Measurements from ENCODE around the gene LCE4A. TPM values are rescaled to one million over a fixed set of nuclear protein-coding genes. Genes with fewer than 3 reads are reported as not detected.

Gene LCE4A
- total and polyA plus RNA-seq, 8 donors: not detected

DNA sequence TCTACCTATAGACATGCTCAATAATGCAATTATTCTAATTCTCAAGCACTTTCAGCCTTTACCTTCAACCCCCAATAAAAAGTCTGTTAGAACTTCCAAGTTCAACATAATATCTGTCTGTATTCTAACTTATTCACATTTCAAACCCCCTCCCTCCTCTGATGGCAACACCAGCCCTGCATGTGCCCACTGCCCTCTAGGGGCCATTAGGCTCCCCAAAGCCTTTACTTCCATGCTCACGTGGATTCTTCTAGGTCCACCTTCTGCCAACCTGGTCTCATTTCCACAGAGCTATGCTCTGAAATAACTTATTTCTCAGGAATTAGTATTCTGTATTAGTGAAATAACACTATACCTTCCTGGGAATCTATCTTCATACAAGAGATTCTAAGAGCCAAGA is 27.7 kb downstream of the LCE4A start:
- ATAC-seq (no peak), DNase-seq (no peak)
- no peak overlapping the region for H3K4me3 ChIP-seq
- H3K4me1 ChIP-seq: no peaks in the 10 kb centered on the region
- no peak overlapping the region for H3K27ac ChIP-seq
- H3K36me3 ChIP-seq: no peaks in the 10 kb centered on the region
- intact Hi-C loops (cut with DNase I): no loop called here
- no peak for TF ChIP-seq CTCF (IDR thresholded peaks at IDR 0.05)
- H3K27me3 ChIP-seq: peaks cover 0 to 6% of the 10 kb centered on the region in 2 donors
- no peaks in the 10 kb centered on the region for H3K9me3 ChIP-seq

GRCh38 chr1:152737997-152738396 is 30.0 kb downstream of the LCE4A start:
- TF ChIP-seq CTCF (IDR thresholded peaks at IDR 0.05): no peak
- no peaks in the 10 kb centered on the region for H3K36me3 ChIP-seq
- H3K9me3 ChIP-seq: no peaks in the 10 kb centered on the region
- no peak for DNase-seq
- no peak for ATAC-seq
- peaks cover 0 to 6% of the 10 kb centered on the region in 2 donors for H3K27me3 ChIP-seq
- H3K27ac ChIP-seq: no peak overlapping the region
- intact Hi-C loops (cut with DNase I): no loop called here
- no peaks in the 10 kb centered on the region for H3K4me1 ChIP-seq
- no peak overlapping the region for H3K4me3 ChIP-seq

GRCh38 chr1:152739841-152740240 is 31.9 kb downstream of the LCE4A start:
- H3K4me1 ChIP-seq: no peaks in the 10 kb centered on the region
- H3K36me3 ChIP-seq: no peaks in the 10 kb centered on the region
- peaks cover 0 to 6% of the 10 kb centered on the region in 2 donors for H3K27me3 ChIP-seq
- H3K9me3 ChIP-seq: no peaks in the 10 kb centered on the region
- ATAC-seq: no peak
- TF ChIP-seq CTCF (IDR thresholded peaks at IDR 0.05): no peak
- intact Hi-C loops (cut with DNase I): no loop called here
- no peak overlapping the region for H3K4me3 ChIP-seq
- no peak overlapping the region for H3K27ac ChIP-seq
- DNase-seq: no peak

DNA sequence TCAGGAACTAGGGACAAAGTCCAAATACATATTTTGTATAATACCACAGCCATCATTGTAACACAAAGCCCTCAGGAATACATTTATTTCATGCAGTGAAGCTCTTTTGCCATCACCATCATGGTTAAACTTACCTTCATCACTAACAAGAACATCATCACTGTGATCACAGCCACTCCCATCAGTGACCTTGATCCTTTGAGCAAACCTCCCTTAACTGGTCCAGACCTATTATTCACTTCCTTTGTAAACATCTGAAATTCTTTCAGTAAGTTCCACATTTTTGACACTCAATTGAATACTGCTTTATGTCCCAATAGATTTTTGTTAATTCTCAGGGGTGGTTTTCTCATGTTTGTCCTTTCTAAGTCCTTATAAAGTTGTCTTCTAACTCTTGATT is 33.7 kb downstream of the LCE4A start:
- Histone ChIP-seq H3K4me3 (no peak overlapping the region), H3K27ac (no peak overlapping the region), H3K4me1 (no peaks in the 10 kb centered on the region), H3K9me3 (no peaks in the 10 kb centered on the region), H3K27me3 (peaks cover 0 to 3% of the 10 kb centered on the region in 2 donors), H3K36me3 (no peaks in the 10 kb centered on the region)
- TF ChIP-seq CTCF (IDR thresholded peaks at IDR 0.05): no peak
- ATAC-seq (no peak), DNase-seq (no peak)
- intact Hi-C loops (cut with DNase I): no loop called here

- no peak for TF ChIP-seq CTCF (IDR thresholded peaks at IDR 0.05)
- intact Hi-C loops (cut with DNase I): no loop called here
These were observed 35.6 kb downstream of the LCE4A start for GRCh38 chr1:152743371-152744145.

More at GRCh38 chr1:152743371-152744145, 35.6 kb downstream of the LCE4A start:
- H3K36me3 ChIP-seq: no peaks in the 10 kb centered on the region
- H3K9me3 ChIP-seq: no peaks in the 10 kb centered on the region
- H3K27ac ChIP-seq: no peak overlapping the region
- no peak for ATAC-seq
- peaks cover 0 to 10% of the 10 kb centered on the region in 2 donors for H3K27me3 ChIP-seq
- H3K4me1 ChIP-seq: no peaks in the 10 kb centered on the region
- no peak for DNase-seq
- no peak overlapping the region for H3K4me3 ChIP-seq

Data from left lung (tissue), 10 donors.